ENCODE data around the gene FBXO21.
"Not testable (repeated sequence)": the region's sequence is repeated elsewhere in the genome, so short reads cannot be mapped to it uniquely, and the experiment has no call there.

The FBXO21 gene

DNA sequence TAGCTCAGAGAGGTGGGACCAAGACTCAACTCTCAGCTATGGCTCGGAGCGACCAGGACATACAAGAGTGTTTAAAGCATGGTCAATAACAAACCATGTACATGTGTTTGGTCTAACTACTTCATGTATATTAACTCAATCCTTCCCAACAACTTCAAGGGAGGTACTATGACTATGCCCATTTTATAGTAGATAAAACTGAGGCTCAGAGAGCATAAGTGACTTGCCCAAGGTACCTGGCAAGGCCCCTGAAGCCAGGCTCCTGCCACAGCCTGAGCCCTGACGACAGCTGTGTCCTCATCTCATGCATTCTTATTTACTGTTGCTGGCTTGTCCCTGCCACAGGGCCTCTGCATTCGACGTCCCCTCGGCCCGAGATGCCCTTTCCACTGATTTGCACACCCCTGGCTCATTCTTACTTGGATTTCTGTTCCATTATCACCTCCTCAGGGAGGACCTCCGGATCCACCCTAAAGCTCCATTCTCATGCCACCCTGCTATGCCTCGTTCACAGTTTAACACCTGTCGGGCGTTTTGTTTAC, 93.7 kb downstream of the FBXO21 start:
- in situ Hi-C loops (cut with HindIII; ENCODE audit: low pct_ligation_motif_present, low sequenced_read_pairs): no loop called here
- no peak for DNase-seq
- Histone ChIP-seq H3K27me3 (replicated peaks) (peaks cover 53% of the 10 kb centered on the region), H3K27ac (no peak overlapping the region), H3K36me3 (replicated peaks) (no peaks in the 10 kb centered on the region), H3K4me3 (ENCODE audit: low read depth, low read length) (no peak overlapping the region)
- TF ChIP-seq, protein P1, sequence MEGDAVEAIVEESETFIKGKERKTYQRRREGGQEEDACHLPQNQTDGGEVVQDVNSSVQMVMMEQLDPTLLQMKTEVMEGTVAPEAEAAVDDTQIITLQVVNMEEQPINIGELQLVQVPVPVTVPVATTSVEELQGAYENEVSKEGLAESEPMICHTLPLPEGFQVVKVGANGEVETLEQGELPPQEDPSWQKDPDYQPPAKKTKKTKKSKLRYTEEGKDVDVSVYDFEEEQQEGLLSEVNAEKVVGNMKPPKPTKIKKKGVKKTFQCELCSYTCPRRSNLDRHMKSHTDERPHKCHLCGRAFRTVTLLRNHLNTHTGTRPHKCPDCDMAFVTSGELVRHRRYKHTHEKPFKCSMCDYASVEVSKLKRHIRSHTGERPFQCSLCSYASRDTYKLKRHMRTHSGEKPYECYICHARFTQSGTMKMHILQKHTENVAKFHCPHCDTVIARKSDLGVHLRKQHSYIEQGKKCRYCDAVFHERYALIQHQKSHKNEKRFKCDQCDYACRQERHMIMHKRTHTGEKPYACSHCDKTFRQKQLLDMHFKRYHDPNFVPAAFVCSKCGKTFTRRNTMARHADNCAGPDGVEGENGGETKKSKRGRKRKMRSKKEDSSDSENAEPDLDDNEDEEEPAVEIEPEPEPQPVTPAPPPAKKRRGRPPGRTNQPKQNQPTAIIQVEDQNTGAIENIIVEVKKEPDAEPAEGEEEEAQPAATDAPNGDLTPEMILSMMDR (IDR thresholded peaks at IDR 0.05; ENCODE audit: low read depth, low read length, missing control alignments): no peak

DNA sequence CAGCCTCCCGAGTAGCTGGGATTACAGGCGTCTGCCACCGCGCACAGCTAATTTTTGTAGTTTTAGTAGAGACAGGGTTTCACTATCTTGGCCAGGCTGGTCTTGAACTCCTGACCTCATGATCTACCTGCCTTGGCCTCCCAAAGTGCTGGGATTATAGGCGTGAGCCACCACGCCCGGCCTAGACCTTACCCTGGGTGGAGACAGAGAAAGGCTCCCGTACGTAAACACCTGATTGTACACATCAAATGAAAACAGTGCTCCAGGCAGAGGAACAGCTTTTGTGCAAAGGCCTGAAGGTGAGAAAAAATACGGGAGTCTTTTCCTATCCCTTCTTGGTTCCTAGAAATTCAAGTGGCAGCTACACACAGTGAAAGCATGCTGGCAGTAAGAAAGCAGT, 95.1 kb downstream of the FBXO21 start:
- H3K36me3 ChIP-seq (replicated peaks); H3K27ac ChIP-seq; DNase-seq; in situ Hi-C loops (cut with HindIII; ENCODE audit: low pct_ligation_motif_present, low sequenced_read_pairs); H3K4me3 ChIP-seq (ENCODE audit: low read depth, low read length): not testable (repeated sequence)
- peaks cover 39% of the 10 kb centered on the region for H3K27me3 ChIP-seq (replicated peaks)

DNA sequence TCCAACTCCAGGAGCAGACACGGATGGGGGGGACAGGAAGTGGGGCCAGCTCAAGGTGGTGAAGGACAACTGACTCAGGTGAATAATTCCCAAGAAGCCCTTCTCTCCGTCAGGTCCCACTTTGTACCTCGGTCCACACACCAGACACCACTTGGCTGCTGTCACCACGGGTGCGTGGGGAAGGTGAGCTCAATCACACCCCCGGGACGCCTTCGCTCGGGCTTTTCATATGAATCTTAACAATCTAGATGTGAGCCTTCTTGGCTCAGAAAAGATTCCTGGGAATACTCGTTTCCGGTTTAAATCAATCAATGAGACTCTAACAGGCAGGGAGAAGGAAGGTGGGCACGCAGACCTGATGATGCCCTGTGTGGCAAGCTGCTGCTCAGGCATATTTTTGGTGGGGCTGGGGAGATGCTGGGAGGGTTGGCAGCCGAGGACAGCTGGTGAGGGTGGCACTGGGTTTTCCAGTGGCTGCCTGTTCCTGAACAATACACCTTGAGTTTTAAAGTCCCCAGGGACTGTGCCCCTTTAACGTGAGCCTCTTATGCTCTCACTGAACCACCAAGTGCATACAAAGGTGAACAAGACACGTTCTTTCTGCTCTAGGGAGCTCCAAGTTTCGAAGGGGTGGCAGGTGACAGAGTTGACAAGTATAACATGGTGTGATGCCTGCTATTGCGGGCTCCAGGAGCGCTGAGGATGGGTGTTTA, 96.2 kb downstream of the FBXO21 start:
- TF ChIP-seq, protein P1 (IDR thresholded peaks at IDR 0.05; ENCODE audit: low read depth, low read length, missing control alignments): no peak
- H3K27me3 ChIP-seq (replicated peaks): peaks cover 28% of the 10 kb centered on the region
- no peak overlapping the region for H3K4me3 ChIP-seq (ENCODE audit: low read depth, low read length)
- no peak for DNase-seq
- in situ Hi-C loops (cut with HindIII; ENCODE audit: low pct_ligation_motif_present, low sequenced_read_pairs): no loop called here
- no peaks in the 10 kb centered on the region for H3K36me3 ChIP-seq (replicated peaks)
- H3K27ac ChIP-seq: no peak overlapping the region

DNA sequence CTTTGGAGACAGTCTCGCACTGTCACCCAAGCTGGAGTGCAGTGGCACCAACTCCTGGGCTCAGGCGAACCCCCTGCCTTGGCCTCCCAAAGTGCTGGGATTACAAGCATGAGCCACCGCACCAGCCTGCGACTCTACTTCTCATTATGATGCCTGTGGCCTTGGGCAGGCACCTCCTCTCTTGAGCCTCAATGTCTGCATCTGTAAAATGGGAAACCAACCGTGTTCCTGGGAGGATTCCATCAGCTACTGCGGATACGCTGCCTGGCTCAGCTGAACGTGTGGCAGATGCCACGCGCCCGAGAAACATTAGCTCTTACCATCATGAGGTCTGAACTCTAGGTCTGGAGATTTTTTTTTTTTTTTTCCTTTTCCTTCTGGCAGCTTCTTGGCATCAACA, 96.8 kb downstream of the FBXO21 start:
- peaks cover 21% of the 10 kb centered on the region for H3K27me3 ChIP-seq (replicated peaks)
- in situ Hi-C loops (cut with HindIII; ENCODE audit: low pct_ligation_motif_present, low sequenced_read_pairs): no loop called here

DNA sequence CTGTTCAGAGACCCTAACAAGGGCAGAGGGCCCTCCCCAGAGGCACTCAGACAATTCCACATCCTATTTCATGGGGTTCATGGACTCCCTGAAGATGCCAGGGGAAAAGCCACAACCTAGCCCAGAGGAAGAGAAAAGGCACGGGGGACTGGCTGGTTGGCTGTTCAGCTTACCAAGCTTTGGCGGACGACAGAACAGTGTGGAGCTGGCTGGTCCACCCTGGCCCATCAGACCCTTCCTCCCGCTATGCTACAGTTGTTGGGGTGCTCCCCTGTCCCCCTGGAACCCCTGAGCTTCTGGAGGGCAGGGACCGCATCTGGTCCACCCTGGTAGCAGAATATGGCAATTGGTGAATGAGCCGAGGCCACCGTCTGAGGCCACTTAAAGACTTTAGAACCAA, 97.4 kb downstream of the FBXO21 start:
- Histone ChIP-seq H3K36me3 (replicated peaks) (no peaks in the 10 kb centered on the region), H3K27me3 (replicated peaks) (peaks cover 16% of the 10 kb centered on the region), H3K27ac (no peak overlapping the region), H3K4me3 (ENCODE audit: low read depth, low read length) (no peak overlapping the region)
- TF ChIP-seq, protein P1 (IDR thresholded peaks at IDR 0.05; ENCODE audit: low read depth, low read length, missing control alignments): no peak
- in situ Hi-C loops (cut with HindIII; ENCODE audit: low pct_ligation_motif_present, low sequenced_read_pairs): no loop called here
- DNase-seq: no peak

More for the DNA sequence above, 96.8 kb downstream of the FBXO21 start:
- no peak for DNase-seq
- Histone ChIP-seq H3K4me3 (ENCODE audit: low read depth, low read length) (no peak overlapping the region), H3K36me3 (replicated peaks) (no peaks in the 10 kb centered on the region), H3K27ac (no peak overlapping the region)
- TF ChIP-seq, protein P1 (IDR thresholded peaks at IDR 0.05; ENCODE audit: low read depth, low read length, missing control alignments): no peak

DNA sequence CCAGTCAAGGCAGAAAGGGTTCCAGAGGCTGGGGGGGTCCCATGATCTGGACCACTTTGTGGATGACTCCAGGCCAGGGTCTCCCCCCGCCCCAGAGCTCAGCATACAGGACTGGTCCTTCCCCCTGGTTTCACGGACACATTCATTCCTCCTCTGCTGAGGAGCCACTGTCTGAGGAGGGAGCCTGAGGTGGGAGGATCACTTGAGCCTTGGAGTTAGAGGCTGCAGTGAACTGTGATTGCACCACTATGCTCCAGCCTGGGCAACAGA, 97.8 kb downstream of the FBXO21 start:
- in situ Hi-C loops (cut with HindIII; ENCODE audit: low pct_ligation_motif_present, low sequenced_read_pairs): no loop called here

More for the DNA sequence above, 97.8 kb downstream of the FBXO21 start:
- TF ChIP-seq, protein P1 (IDR thresholded peaks at IDR 0.05; ENCODE audit: low read depth, low read length, missing control alignments): no peak
- H3K27ac ChIP-seq: no peak overlapping the region
- no peaks in the 10 kb centered on the region for H3K36me3 ChIP-seq (replicated peaks)
- H3K4me3 ChIP-seq (ENCODE audit: low read depth, low read length): no peak overlapping the region
- DNase-seq: no peak
- H3K27me3 ChIP-seq (replicated peaks): peaks cover 13% of the 10 kb centered on the region
